Measurements from ENCODE around the gene GPR137C.

DNA sequence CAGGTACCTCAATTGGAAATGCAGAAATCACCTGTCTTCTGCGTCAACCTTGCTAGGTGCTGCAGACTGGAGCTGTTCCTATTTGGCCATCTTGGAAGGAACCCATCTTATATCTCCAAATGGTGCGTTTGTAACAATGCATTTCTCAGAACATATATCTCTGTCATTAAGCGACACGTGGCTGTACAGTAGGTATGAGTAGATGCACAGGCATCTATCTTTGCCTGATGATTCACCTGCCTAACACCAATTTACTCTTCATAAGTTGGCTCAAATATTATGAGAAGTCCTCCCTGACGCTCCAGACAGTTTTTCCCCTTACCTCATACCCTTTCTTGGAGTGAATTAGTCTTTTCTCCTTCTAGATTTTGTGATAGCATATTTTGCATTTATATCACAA, 44.2 kb downstream of the GPR137C start:
- TF ChIP-seq, protein P1, sequence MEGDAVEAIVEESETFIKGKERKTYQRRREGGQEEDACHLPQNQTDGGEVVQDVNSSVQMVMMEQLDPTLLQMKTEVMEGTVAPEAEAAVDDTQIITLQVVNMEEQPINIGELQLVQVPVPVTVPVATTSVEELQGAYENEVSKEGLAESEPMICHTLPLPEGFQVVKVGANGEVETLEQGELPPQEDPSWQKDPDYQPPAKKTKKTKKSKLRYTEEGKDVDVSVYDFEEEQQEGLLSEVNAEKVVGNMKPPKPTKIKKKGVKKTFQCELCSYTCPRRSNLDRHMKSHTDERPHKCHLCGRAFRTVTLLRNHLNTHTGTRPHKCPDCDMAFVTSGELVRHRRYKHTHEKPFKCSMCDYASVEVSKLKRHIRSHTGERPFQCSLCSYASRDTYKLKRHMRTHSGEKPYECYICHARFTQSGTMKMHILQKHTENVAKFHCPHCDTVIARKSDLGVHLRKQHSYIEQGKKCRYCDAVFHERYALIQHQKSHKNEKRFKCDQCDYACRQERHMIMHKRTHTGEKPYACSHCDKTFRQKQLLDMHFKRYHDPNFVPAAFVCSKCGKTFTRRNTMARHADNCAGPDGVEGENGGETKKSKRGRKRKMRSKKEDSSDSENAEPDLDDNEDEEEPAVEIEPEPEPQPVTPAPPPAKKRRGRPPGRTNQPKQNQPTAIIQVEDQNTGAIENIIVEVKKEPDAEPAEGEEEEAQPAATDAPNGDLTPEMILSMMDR (IDR thresholded peaks at IDR 0.05), result no peak
- no peak for TF ChIP-seq POLR2A (IDR thresholded peaks at IDR 0.05)

All from tibial nerve (tissue), 3 donors.